ENCODE results near the gene PRMT9. TPM values are rescaled to one million over a fixed set of nuclear protein-coding genes. Genes with fewer than 3 reads are reported as not detected.

The PRMT9 gene
- total RNA-seq, 1 experiment from 2014 or later = 10.5 TPM

DNA sequence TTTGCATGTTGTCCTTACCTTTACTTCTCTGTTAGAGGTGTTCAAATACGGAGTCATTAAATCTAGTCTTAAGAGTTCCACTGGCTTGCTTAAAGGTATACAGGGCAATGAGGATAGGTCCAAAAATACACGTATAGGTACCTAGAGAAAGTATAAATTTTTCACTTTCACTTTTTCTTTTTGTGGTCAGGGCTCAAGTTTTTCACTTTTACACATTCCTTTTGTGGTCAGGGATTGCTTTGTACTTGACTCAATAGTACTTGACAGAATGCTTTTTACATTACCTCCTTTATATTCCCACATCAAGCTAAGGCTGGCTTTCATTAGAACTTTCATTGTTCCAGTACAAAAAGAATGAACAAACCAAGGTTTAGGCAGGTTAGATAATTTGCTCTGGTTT is 45.0 kb downstream of the PRMT9 start:
- no peaks in the 10 kb centered on the region for H3K4me1 ChIP-seq (ENCODE audit: insufficient read depth, low read length)
- no peak overlapping the region for H2BK120ac ChIP-seq (ENCODE audit: low read depth, low read length, poor library complexity, severe bottlenecking)
- no peak overlapping the region for H2BK5ac ChIP-seq (ENCODE audit: insufficient read length, low read length)
- H3K79me1 ChIP-seq (ENCODE audit: insufficient read depth, low read depth, low read length, poor library complexity, severe bottlenecking) = no peaks in the 10 kb centered on the region
- H3K9me3 ChIP-seq (ENCODE audit: control insufficient read depth, low read depth, low read length) = no peaks in the 10 kb centered on the region
- no peak overlapping the region for H2BK12ac ChIP-seq (ENCODE audit: insufficient read length, low read depth, low read length)
- H3K9me3 Mint-ChIP-seq = no peaks in the 10 kb centered on the region
- no peak overlapping the region for H3K4ac ChIP-seq (ENCODE audit: low read depth, low read length)
- H3K4me3 Mint-ChIP-seq = peak overlapping the region in 1 of 2 experiments; percentile 13; a peak in 1 of 5 replicates
- peak overlapping the region in 1 of 3 experiments; percentile 75; a peak in 2 of 7 replicates for H3K27ac Mint-ChIP-seq
- H2BK20ac ChIP-seq (ENCODE audit: low read depth, low read length, poor library complexity, severe bottlenecking) = no peak overlapping the region
- H4K20me1 ChIP-seq (ENCODE audit: control insufficient read depth, insufficient read depth, insufficient read length) = no peaks in the 10 kb centered on the region
- no peak overlapping the region for H2BK15ac ChIP-seq (ENCODE audit: low read depth, low read length)
- H3K27ac ChIP-seq (ENCODE audit: insufficient read length, low read depth, low read length) = no peak overlapping the region
- peaks cover 26 to 54% (median 52%) of the 10 kb centered on the region in 3 experiments for H3K36me3 Mint-ChIP-seq (ENCODE audit: insufficient read depth in 1 of 3, low read depth in 3 of 3)
- whole genome bisulfite sequencing (ENCODE audit: extremely low coverage, insufficient read length, low lambda C conversion rate) = no CpG with 5 or more reads among the region's 2 CpGs
- no peaks in the 10 kb centered on the region for H3K23me2 ChIP-seq (ENCODE audit: insufficient read length, low read depth, low read length, poor library complexity, severe bottlenecking)
- no peak overlapping the region for H3K56ac ChIP-seq (ENCODE audit: insufficient read length, low read depth, low read length)
- no peak overlapping the region for H2AFZ ChIP-seq (ENCODE audit: low read length)
- H3K27me3 ChIP-seq (ENCODE audit: insufficient read depth, low read length) = no peaks in the 10 kb centered on the region
- H4K91ac ChIP-seq (ENCODE audit: insufficient read length, low read depth, low read length) = no peak overlapping the region
- no peaks in the 10 kb centered on the region for H3K79me2 ChIP-seq (ENCODE audit: insufficient read depth, low read length)
- TF ChIP-seq, protein P1, sequence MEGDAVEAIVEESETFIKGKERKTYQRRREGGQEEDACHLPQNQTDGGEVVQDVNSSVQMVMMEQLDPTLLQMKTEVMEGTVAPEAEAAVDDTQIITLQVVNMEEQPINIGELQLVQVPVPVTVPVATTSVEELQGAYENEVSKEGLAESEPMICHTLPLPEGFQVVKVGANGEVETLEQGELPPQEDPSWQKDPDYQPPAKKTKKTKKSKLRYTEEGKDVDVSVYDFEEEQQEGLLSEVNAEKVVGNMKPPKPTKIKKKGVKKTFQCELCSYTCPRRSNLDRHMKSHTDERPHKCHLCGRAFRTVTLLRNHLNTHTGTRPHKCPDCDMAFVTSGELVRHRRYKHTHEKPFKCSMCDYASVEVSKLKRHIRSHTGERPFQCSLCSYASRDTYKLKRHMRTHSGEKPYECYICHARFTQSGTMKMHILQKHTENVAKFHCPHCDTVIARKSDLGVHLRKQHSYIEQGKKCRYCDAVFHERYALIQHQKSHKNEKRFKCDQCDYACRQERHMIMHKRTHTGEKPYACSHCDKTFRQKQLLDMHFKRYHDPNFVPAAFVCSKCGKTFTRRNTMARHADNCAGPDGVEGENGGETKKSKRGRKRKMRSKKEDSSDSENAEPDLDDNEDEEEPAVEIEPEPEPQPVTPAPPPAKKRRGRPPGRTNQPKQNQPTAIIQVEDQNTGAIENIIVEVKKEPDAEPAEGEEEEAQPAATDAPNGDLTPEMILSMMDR (conservative IDR thresholded peaks at IDR 0.05) = no peak
- no peak overlapping the region for H3K9ac ChIP-seq (ENCODE audit: extremely low read depth, insufficient read length, low read length)
- H3K18ac ChIP-seq (ENCODE audit: insufficient read length, low read depth, low read length) = no peak overlapping the region
- H4K8ac ChIP-seq (replicated peaks; ENCODE audit: insufficient read length, low read depth, low read length) = no peak overlapping the region
- peaks cover 23 to 27% of the 10 kb centered on the region in 2 experiments for H3K4me1 Mint-ChIP-seq
- H2AK5ac ChIP-seq (ENCODE audit: insufficient read length, low read length) = no peak overlapping the region
- no peak overlapping the region for H3T11ph ChIP-seq (ENCODE audit: low read length)
- no peak overlapping the region for H4K5ac ChIP-seq (ENCODE audit: insufficient read length, low read depth, low read length)
- H3K23ac ChIP-seq (ENCODE audit: insufficient read length, low read depth, low read length) = no peak overlapping the region
- no peak overlapping the region for H3K4me2 ChIP-seq (ENCODE audit: insufficient read depth, insufficient read length, low read length)
- H3K27me3 Mint-ChIP-seq (ENCODE audit: low read depth) = no peaks in the 10 kb centered on the region; the same call in 1 of the 2 replicates
- no peak for DNase-seq
- H3K14ac ChIP-seq (ENCODE audit: insufficient read depth, low read length) = no peak overlapping the region

All from H9 (cell line).